GM13977 (cell line): ENCODE data around the gene GMPR2.

ENCODE experiments used
- DNase-seq: peaks from one replicate; pipeline ENCODE4 v3.0.0; 2012; ENCODE audit warnings: low spot score
- in situ Hi-C: fragments of 300-500 bp; cut with MboI; formaldehyde crosslinking; loops from one replicate; pipeline ENCODE4 v1.12.0; 2022; ENCODE audit warnings: low sequenced_read_pairs, low pct_unique_long_range_greater_than_20kb, mixed read lengths, inconsistent platforms; ENCODE audit not compliant: unreplicated experiment
- TF ChIP-seq, protein P1 (sequence below): IDR thresholded peaks from 2 replicates; pipeline ENCODE4 v1.5.1; 2012; ENCODE audit warnings: mild to moderate bottlenecking, control low read depth; ENCODE audit not compliant: insufficient read depth; ENCODE audit errors: extremely low read depth, missing control alignments

GMPR2 gene

GRCh38 chr14:24286996-24287395 is 54.3 kb downstream of the GMPR2 start:
- TF ChIP-seq, protein P1, sequence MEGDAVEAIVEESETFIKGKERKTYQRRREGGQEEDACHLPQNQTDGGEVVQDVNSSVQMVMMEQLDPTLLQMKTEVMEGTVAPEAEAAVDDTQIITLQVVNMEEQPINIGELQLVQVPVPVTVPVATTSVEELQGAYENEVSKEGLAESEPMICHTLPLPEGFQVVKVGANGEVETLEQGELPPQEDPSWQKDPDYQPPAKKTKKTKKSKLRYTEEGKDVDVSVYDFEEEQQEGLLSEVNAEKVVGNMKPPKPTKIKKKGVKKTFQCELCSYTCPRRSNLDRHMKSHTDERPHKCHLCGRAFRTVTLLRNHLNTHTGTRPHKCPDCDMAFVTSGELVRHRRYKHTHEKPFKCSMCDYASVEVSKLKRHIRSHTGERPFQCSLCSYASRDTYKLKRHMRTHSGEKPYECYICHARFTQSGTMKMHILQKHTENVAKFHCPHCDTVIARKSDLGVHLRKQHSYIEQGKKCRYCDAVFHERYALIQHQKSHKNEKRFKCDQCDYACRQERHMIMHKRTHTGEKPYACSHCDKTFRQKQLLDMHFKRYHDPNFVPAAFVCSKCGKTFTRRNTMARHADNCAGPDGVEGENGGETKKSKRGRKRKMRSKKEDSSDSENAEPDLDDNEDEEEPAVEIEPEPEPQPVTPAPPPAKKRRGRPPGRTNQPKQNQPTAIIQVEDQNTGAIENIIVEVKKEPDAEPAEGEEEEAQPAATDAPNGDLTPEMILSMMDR, result no peak
- in situ Hi-C loops, result no loop called here
- DNase-seq, result no peak
